K562 (cell line): ENCODE measurements around the gene SEL1L. TPM values are rescaled to one million over a fixed set of nuclear protein-coding genes. Genes with fewer than 3 reads are reported as not detected.

Source experiments
- CAMTA2 ChIP-seq: fragments of 250-450 bp; sonication (Bioruptor Pico); conservative IDR thresholded peaks from 2 replicates; pipeline ENCODE4 v1.5.1; 2022
- HES1 ChIP-seq: fragments of 450-650 bp; IDR thresholded peaks from 2 replicates; pipeline ENCODE4 v1.6.1; 2016; ENCODE audit warnings: low read depth, mild to moderate bottlenecking, moderate library complexity
- HEY1 ChIP-seq: fragments of 250-450 bp; sonication (Bioruptor Pico); IDR thresholded peaks from 2 replicates; pipeline ENCODE4 v1.5.0; 2020; ENCODE audit warnings: mild to moderate bottlenecking, moderate library complexity, borderline replicate concordance
- KHSRP ChIP-seq: fragments of 450-650 bp; IDR thresholded peaks from 2 replicates; pipeline ENCODE4 v1.6.1; 2017
- MGA ChIP-seq: fragments of 450-650 bp; IDR thresholded peaks from 2 replicates; pipeline ENCODE4 v1.6.1; 2016; ENCODE audit warnings: mild to moderate bottlenecking, moderate library complexity
- SMAD2 ChIP-seq: fragments of 150-350 bp; IDR thresholded peaks from 2 replicates; pipeline ENCODE4 v1.6.1; 2014; ENCODE audit warnings: low read depth, mild to moderate bottlenecking, low read length
- SMAD4 ChIP-seq: fragments of 250-450 bp; sonication (Bioruptor Pico); conservative IDR thresholded peaks from 2 replicates; pipeline ENCODE4 v1.8.0; 2021; ENCODE audit warnings: inconsistent platforms, mild to moderate bottlenecking, moderate library complexity
- SMARCB1 ChIP-seq: IDR thresholded peaks from 2 replicates; pipeline ENCODE4 v1.6.1; 2011; ENCODE audit warnings: improper control_type of control experiment, low read depth; ENCODE audit not compliant: insufficient read length
- SUPT5H ChIP-seq: fragments of 450-650 bp; IDR thresholded peaks from 2 replicates; pipeline ENCODE4 v1.6.1; 2016
- THRA ChIP-seq: fragments of 450-650 bp; IDR thresholded peaks from 2 replicates; pipeline ENCODE4 v1.6.1; 2017; ENCODE audit warnings: mild to moderate bottlenecking, moderate library complexity
- THRB ChIP-seq: fragments of 450-650 bp; formaldehyde crosslinking; conservative IDR thresholded peaks from 2 replicates; pipeline ENCODE4 v1.4.0; 2022; ENCODE audit warnings: mild to moderate bottlenecking, missing genetic modification characterization
- TRIM28 ChIP-seq: fragments of 450-650 bp; IDR thresholded peaks from 2 replicates; pipeline ENCODE4 v1.6.1; 2017
- ZBTB17 ChIP-seq: fragments of 450-650 bp; formaldehyde crosslinking; IDR thresholded peaks from 2 replicates; pipeline ENCODE4 v1.4.0; 2020; ENCODE audit warnings: mild to moderate bottlenecking
- polyA plus RNA-seq, 8 experiments: library from polyadenylated mRNA; depleted of rRNA in 4 of 8; stranded (reverse) in 5 of 8; unstranded in 3 of 8; fragments of >200 nt; fragmentation: Nextera tagmentation in 2 of 8; fragmentation: Illumina TruSeq in 1 of 8; extraction: Ambion mirVana in 2 of 8; extraction: Trizol in 1 of 8; gene quantifications; 2 replicates each; pipeline versions ENCODE4 v1.2.1 to v1.2.3, GENCODE V29; 2011 to 2014; ENCODE audit warnings: inconsistent platforms in 1 of 8, missing spikeins in 1 of 8
- total RNA-seq, 7 experiments: library from RNA; depleted of rRNA in 6 of 7; stranded (reverse); fragments of >200 nt in 6 of 7; fragmentation: Illumina TruSeq in 2 of 7; extraction: Trizol in 2 of 7; gene quantifications; 2 replicates each; pipeline versions ENCODE4 v1.2.1 to v1.2.3, GENCODE V29; 2011 to 2021; ENCODE audit warnings: low replicate concordance in 1 of 7

SEL1L gene
- total and polyA plus RNA-seq, 9 of the 15 experiments (the other 6 are each of a cell fraction or from before 2014, with no cell fraction given) = 7.7 to 21.1 (median 13.6) TPM

- TF ChIP-seq MGA (peak; percentile 84), SMARCB1 (no peak), THRA (no peak), CAMTA2 (CRISPR knock-in tag) (no peak), SUPT5H (peak; percentile 57), TRIM28 (no peak), KHSRP (no peak), SMAD2 (no peak), THRB (CRISPR knock-in tag) (no peak), HES1 (no peak), ZBTB17 (0 out of 2 replicates have a peak, but pooled peaks have one; percentile 34), SMAD4 (CRISPR knock-in tag) (peak; percentile 33; the same call in 1 of the 2 replicates), HEY1 (CRISPR knock-in tag) (no peak)
These were observed 97.1 kb downstream of the SEL1L start (continued) for GRCh38 chr14:81436296-81437138.
